ENCODE data around the gene MKLN1. TPM values are rescaled to one million over a fixed set of nuclear protein-coding genes. Genes with fewer than 3 reads are reported as not detected.
A peak's percentile ranks its signal among the peaks of the same experiment; 100 is the strongest.

MKLN1 gene
- total and polyA plus RNA-seq, 10 of the 15 experiments (the other 5 are each of a cell fraction or from before 2014, with no cell fraction given), result 13.6 to 55.8 (median 29.3) TPM

GRCh38 chr7:131342864-131343442 is 15.3 kb downstream of the MKLN1 start (continued):
- TF ChIP-seq ASH2L (IDR thresholded peaks at IDR 0.05; ENCODE audit: borderline replicate concordance, low read depth), result no peak
- TF ChIP-seq JUND (IDR thresholded peaks at IDR 0.05; ENCODE audit: low read depth, low read length), result no peak
- no peak for TF ChIP-seq TCF7 (IDR thresholded peaks at IDR 0.05; ENCODE audit: borderline replicate concordance)

DNA sequence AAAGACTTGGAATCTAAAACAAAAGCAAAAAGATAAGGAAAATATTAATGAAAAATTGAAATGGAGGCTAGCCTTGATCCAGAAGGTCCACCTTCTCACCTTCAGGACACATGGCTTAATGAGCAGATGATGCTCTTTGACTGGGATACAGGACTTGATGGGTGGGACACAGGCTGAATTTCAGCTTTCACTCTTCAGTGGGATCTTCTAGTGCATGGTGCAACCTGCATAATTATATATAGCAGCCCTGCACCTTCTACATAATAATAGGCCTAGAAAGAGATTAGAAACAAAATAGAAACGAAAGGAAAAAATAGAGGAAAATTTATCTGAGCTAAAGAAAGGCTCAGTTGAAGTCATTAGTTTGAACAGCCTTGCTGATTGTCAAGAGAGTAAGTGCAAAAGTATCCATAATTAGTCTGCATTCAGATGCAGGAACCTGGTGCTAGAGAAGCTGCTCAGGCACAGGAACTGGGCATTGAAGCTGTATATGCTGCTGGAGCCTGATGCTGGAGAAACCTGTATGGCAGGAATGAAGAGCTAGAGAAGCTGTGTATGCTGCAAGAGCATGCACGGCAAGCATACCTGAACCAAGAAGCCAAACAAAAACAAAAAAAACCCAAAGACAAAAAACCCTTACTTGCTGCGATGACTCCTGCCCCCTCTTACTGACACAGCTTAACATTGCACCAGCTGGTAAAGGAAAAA is 19.4 kb downstream of the MKLN1 start:
- Histone ChIP-seq H3K9me3 (replicated peaks; ENCODE audit: control insufficient read depth, insufficient read depth, low read length) (peaks cover 7% of the 10 kb centered on the region), H3K27me3 (replicated peaks in 1 of 2; ENCODE audit: control insufficient read depth in 2 of 2, insufficient read depth in 2 of 2, low read length in 1 of 2) (no peaks in the 10 kb centered on the region), H4K20me1 (ENCODE audit: control insufficient read depth, insufficient read depth) (no peaks in the 10 kb centered on the region; the same call in 1 of the 2 replicates), H2AFZ (ENCODE audit: control insufficient read depth, low read depth, low read length) (no peak overlapping the region), H3K4me3 (no peak overlapping the region), H3K27ac (ENCODE audit: control insufficient read depth, insufficient read depth) (no peak overlapping the region), H3K4me1 (ENCODE audit: control insufficient read depth, insufficient read depth, low read length) (no peaks in the 10 kb centered on the region), H3K9ac (ENCODE audit: control insufficient read depth, insufficient read depth, low read length) (no peak overlapping the region), H3K4me2 (ENCODE audit: control insufficient read depth, insufficient read depth) (no peak overlapping the region), H3K36me3 (ENCODE audit: control insufficient read depth in 2 of 2, insufficient read depth in 2 of 2, low read length in 1 of 2) (no peaks in the 10 kb centered on the region), H3K79me2 (ENCODE audit: control insufficient read depth, insufficient read depth, low read length) (peaks cover 51% of the 10 kb centered on the region)
- in situ Hi-C loops (cut with MboI), result no loop called here
- 75% methylated on average over 3 of the region's 3 CpGs for WGBS (ENCODE audit: insufficient coverage, insufficient replicate concordance, low lambda C conversion rate, missing lambda C conversion rate)
- intact Hi-C loops (cut with micrococcal nuclease; ENCODE audit: unreplicated experiment), result no loop called here
- no peak for TF ChIP-seq RELB (IDR thresholded peaks at IDR 0.05; ENCODE audit: low read depth)
- peak; percentile 37; the same call in 1 of the 2 replicates for TF ChIP-seq POLR2AphosphoS5 (IDR thresholded peaks at IDR 0.05; ENCODE audit: low read length)
- BruUV-seq (replicated peaks), result no TSS peak
- RAD21 ChIA-PET (ENCODE audit: unreplicated experiment), result interaction anchor here (0.7 to 1.1 kb wide), 2 partner anchors 11 to 19 kb away, joined by 3 read pairs; no protein-coding TSS in a partner anchor
- no peak for FAIRE-seq
- CTCF ChIA-PET, result interaction anchor here (0.6 to 2.3 kb wide), 6 partner anchors 11 to 76 kb away, joined by 3 to 7 read pairs (median 3); no protein-coding TSS in a partner anchor
- SMC1A ChIA-PET (ENCODE audit: uncharacterized antibody, unreplicated experiment), result interaction anchor here (1.0 to 3.0 kb wide), 6 partner anchors 9 to 364 kb away, joined by 3 to 25 read pairs (median 4); no protein-coding TSS in a partner anchor
- ATAC-seq, result peak; percentile 34
- POLR2A ChIA-PET, result interaction anchor here (0.6 to 1.8 kb wide), 5 partner anchors 9 to 87 kb away, joined by 3 to 4 read pairs (median 4); no protein-coding TSS in a partner anchor
- DNase-seq (ENCODE audit: low read depth, low spot score), result no peak

All from GM12878 (cell line).